ENCODE data around the gene CHIC2. TPM values are rescaled to one million over a fixed set of nuclear protein-coding genes. Genes with fewer than 3 reads are reported as not detected.

The CHIC2 gene
- total RNA-seq, 1 experiment from 2014 or later = 52.3 TPM

DNA sequence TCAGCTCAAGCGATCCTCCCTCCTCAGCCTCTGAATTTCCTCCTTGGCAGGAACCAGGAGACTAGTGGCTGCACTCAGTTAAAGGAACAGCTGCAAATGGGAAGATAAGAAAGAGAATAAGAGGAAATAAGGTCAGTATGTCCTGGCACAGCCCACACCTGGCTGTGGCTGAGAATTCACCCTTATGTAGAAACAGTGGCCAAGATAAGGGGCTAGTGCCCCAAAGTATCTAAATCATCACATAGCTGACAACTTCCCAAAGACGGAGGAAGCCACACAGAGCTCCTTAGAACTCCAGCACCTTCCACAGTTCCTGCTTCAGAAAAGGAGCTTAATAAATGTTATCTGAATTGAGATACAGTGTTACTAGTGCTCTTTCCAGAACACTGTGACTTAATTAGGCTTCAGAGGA is 2.3 kb upstream of the CHIC2 start:
- ChIA-PET POLR2A (ENCODE audit: unreplicated experiment) (interaction anchor here (1.0 kb wide), 1 partner anchor 153 kb away, joined by 5 read pairs; no protein-coding TSS in a partner anchor), CTCF (no interaction called here)
- Histone ChIP-seq H3K4me2 (ENCODE audit: low read length) (peak overlapping the region; percentile 64), H3K9me3 (ENCODE audit: low read length) (no peaks in the 10 kb centered on the region), H3K9ac (ENCODE audit: low read length) (peak overlapping the region; percentile 30), H3K9me2 (replicated peaks; ENCODE audit: low read length) (no peaks in the 10 kb centered on the region), H2AFZ (ENCODE audit: low read length) (peak overlapping the region; percentile 15), H3F3A (ENCODE audit: low read length, unreplicated experiment) (no peaks in the 10 kb centered on the region), H3K4me1 (ENCODE audit: insufficient read depth, low read length) (peaks cover 43% of the 10 kb centered on the region), H3K27ac (ENCODE audit: low read length) (peak overlapping the region; percentile 69), H3K36me3 (ENCODE audit: low read depth, low read length) (no peaks in the 10 kb centered on the region), H3K27me3 (ENCODE audit: low read length) (no peaks in the 10 kb centered on the region), H3K4me3 (ENCODE audit: low read length) (peak overlapping the region; percentile 9; the same call in 1 of the 2 replicates), H4K20me1 (ENCODE audit: low read length) (peaks cover 12% of the 10 kb centered on the region), H3K79me2 (ENCODE audit: low read length) (peaks cover 26% of the 10 kb centered on the region)
- ATAC-seq (peak; percentile 1), DNase-seq (no peak)
- no peak for TF ChIP-seq EZH2phosphoT487 (IDR thresholded peaks at IDR 0.05; ENCODE audit: borderline replicate concordance, low read length)
- TF ChIP-seq EZH2 (IDR thresholded peaks at IDR 0.05; ENCODE audit: low read length, unreplicated experiment) = no peak
- TF ChIP-seq, protein P1, sequence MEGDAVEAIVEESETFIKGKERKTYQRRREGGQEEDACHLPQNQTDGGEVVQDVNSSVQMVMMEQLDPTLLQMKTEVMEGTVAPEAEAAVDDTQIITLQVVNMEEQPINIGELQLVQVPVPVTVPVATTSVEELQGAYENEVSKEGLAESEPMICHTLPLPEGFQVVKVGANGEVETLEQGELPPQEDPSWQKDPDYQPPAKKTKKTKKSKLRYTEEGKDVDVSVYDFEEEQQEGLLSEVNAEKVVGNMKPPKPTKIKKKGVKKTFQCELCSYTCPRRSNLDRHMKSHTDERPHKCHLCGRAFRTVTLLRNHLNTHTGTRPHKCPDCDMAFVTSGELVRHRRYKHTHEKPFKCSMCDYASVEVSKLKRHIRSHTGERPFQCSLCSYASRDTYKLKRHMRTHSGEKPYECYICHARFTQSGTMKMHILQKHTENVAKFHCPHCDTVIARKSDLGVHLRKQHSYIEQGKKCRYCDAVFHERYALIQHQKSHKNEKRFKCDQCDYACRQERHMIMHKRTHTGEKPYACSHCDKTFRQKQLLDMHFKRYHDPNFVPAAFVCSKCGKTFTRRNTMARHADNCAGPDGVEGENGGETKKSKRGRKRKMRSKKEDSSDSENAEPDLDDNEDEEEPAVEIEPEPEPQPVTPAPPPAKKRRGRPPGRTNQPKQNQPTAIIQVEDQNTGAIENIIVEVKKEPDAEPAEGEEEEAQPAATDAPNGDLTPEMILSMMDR (conservative IDR thresholded peaks at IDR 0.05; ENCODE audit: low read depth, low read length) = no peak
- intact Hi-C loops (cut with micrococcal nuclease) = loop anchor here (2.0 to 10.0 kb wide), 4 partner anchors 78 to 872 kb away; partner anchors contain the start of gene SCFD2
- BruUV-seq (replicated peaks) = no TSS peak

DNA sequence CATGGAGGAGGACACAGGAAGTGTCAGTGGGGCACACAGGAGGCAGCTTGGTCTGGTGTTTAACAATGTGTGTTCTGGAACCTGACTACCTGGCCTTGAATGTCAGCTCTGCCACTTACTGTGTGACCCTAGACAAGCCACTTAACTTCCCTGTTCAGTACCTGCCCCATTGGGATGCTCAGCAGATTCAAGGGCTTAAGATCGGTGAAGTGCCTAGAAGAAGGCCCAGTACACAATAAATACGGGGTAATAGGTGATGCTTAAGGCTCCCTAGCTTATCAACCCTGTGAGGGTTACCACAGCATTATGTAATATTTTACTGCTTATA is 1.6 kb upstream of the CHIC2 start:
- H3K27me3 ChIP-seq (ENCODE audit: low read length) = no peaks in the 10 kb centered on the region
- peak overlapping the region; percentile 1; the same call in 1 of the 2 replicates for H3K27ac ChIP-seq (ENCODE audit: low read length)
- no peak overlapping the region for H3K9ac ChIP-seq (ENCODE audit: low read length)
- no peaks in the 10 kb centered on the region for H3K9me3 ChIP-seq (ENCODE audit: low read length)
- H3F3A ChIP-seq (ENCODE audit: low read length, unreplicated experiment) = no peaks in the 10 kb centered on the region
- H3K4me1 ChIP-seq (ENCODE audit: insufficient read depth, low read length) = peaks cover 50% of the 10 kb centered on the region
- TF ChIP-seq EZH2 (IDR thresholded peaks at IDR 0.05; ENCODE audit: low read length, unreplicated experiment) = no peak
- TF ChIP-seq, protein P1 (conservative IDR thresholded peaks at IDR 0.05; ENCODE audit: low read depth, low read length) = no peak
- no peak for TF ChIP-seq EZH2phosphoT487 (IDR thresholded peaks at IDR 0.05; ENCODE audit: borderline replicate concordance, low read length)
- BruUV-seq (replicated peaks) = no TSS peak
- H3K9me2 ChIP-seq (replicated peaks; ENCODE audit: low read length) = no peaks in the 10 kb centered on the region
- CTCF ChIA-PET = no interaction called here
- peaks cover 33% of the 10 kb centered on the region for H3K79me2 ChIP-seq (ENCODE audit: low read length)
- peaks cover 18% of the 10 kb centered on the region for H4K20me1 ChIP-seq (ENCODE audit: low read length)
- H3K4me2 ChIP-seq (ENCODE audit: low read length) = peak overlapping the region; percentile 64; the same call in 1 of the 2 replicates
- H3K4me3 ChIP-seq (ENCODE audit: low read length) = no peak overlapping the region
- DNase-seq (no peak), ATAC-seq (no peak)
- H3K36me3 ChIP-seq (ENCODE audit: low read depth, low read length) = no peaks in the 10 kb centered on the region
- intact Hi-C loops (cut with micrococcal nuclease) = loop anchor here (2.0 to 10.0 kb wide), 4 partner anchors 79 to 871 kb away; partner anchors contain the start of gene SCFD2
- POLR2A ChIA-PET (ENCODE audit: unreplicated experiment) = interaction anchor here (1.0 to 1.1 kb wide), 2 partner anchors 9 to 152 kb away, joined by 3 to 5 read pairs; no protein-coding TSS in a partner anchor
- H2AFZ ChIP-seq (ENCODE audit: low read length) = no peak overlapping the region

Data from PC-3 (cell line).